ENCODE data around the gene SCAND1.
"Not testable (repeated sequence)": the region's sequence is repeated elsewhere in the genome, so short reads cannot be mapped to it uniquely, and the experiment has no call there.

The SCAND1 gene

DNA sequence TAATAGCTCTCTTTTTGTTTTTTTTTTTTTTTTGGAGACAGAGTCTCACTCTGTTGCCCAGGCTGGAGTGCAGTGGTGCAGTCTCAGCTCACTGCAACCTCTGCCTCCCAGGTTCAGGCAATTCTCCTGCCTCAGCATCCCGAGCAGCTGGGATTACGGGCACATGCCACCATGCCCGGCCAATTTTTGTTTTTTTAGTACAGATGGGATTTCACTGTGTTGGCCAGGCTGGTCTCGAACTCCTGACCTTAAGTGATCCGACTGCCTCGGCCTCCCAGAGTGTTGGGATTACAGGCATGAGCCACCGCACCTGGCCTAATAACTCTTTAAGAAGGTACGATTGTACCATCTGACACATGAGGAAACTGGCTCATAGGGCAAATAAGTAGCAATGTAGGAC lies 42.2 kb upstream of the SCAND1 start:
- not testable (repeated sequence) for H2AK5ac ChIP-seq (ENCODE audit: low read length, severe bottlenecking); H3K4me1 ChIP-seq (ENCODE audit: control insufficient read depth, insufficient read depth, low read depth, low read length); H2AFZ ChIP-seq (ENCODE audit: low read depth, low read length); H3K27me3 ChIP-seq (ENCODE audit: control insufficient read depth in 1 of 2, insufficient read depth in 1 of 2, low read length in 2 of 2); H2BK5ac ChIP-seq (ENCODE audit: low read depth, low read length, poor library complexity, severe bottlenecking); H3K36me3 ChIP-seq (ENCODE audit: control insufficient read depth in 1 of 2, insufficient read depth in 2 of 2, low read depth in 1 of 2, low read length in 2 of 2); H2BK15ac ChIP-seq (ENCODE audit: low read depth, poor library complexity, severe bottlenecking); H4K8ac ChIP-seq (ENCODE audit: low read length); H3K27ac ChIP-seq (ENCODE audit: low read length, poor library complexity, severe bottlenecking); H3K9me3 ChIP-seq (ENCODE audit: control insufficient read depth, low read length); H2BK120ac ChIP-seq (ENCODE audit: low read depth, low read length); H3K4me3 ChIP-seq (ENCODE audit: insufficient read depth in 1 of 2, low read depth in 1 of 2, low read length in 2 of 2); H3K79me1 ChIP-seq (replicated peaks; ENCODE audit: low read length, poor library complexity, severe bottlenecking); H3K14ac ChIP-seq (ENCODE audit: low read length in 2 of 2); DNase-seq; H3K4me2 ChIP-seq (ENCODE audit: low read length, poor library complexity, severe bottlenecking); H3K9ac ChIP-seq (ENCODE audit: low read length); H2BK12ac ChIP-seq (ENCODE audit: low read length in 2 of 2); H3K18ac ChIP-seq (ENCODE audit: low read depth in 1 of 2, low read length in 2 of 2); H4K91ac ChIP-seq (ENCODE audit: low read length); H3K23ac ChIP-seq (ENCODE audit: low read length in 2 of 2); H3K4ac ChIP-seq (ENCODE audit: low read depth in 1 of 2, low read length in 2 of 2)
- 86% methylated on average over 6 of the region's 8 CpGs for WGBS

DNA sequence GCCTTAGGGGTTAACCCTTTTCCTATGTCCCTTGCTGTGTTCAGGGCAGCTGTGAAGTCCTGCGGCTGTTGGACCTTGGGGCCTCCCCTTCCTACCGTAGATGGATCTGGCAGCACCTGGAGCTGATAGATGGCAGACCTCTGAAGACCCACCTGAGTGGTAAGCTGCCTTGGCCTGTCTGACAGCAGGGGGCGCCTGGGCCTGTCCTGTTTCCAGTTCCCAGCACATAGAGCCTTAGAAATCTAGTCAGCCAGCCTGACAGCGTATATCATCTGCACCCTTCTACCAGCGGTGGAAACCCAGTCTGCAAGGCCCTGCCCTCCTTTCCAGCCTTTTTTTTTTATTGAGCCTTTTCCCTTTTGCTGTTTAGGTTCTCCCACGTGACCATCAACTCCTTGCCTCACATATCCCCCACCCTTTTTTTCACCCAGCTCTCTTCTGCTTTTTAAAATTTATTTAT lies 40.7 kb upstream of the SCAND1 start:
- no peak overlapping the region for H3K4me3 ChIP-seq (ENCODE audit: insufficient read depth in 1 of 2, low read depth in 1 of 2, low read length in 2 of 2)
- WGBS: 2% methylated on average over 6 of the region's 6 CpGs
- no peak overlapping the region for H3K23ac ChIP-seq (ENCODE audit: low read length in 2 of 2)
- H2BK120ac ChIP-seq (ENCODE audit: low read depth, low read length): no peak overlapping the region
- no peak overlapping the region for H2BK15ac ChIP-seq (ENCODE audit: low read depth, poor library complexity, severe bottlenecking)
- no peak overlapping the region for H2BK12ac ChIP-seq (ENCODE audit: low read length in 2 of 2)
- H3K27me3 ChIP-seq (ENCODE audit: control insufficient read depth in 1 of 2, insufficient read depth in 1 of 2, low read length in 2 of 2): peaks cover 0 to 1% of the 10 kb centered on the region in 2 experiments
- no peaks in the 10 kb centered on the region for H3K36me3 ChIP-seq (ENCODE audit: control insufficient read depth in 1 of 2, insufficient read depth in 2 of 2, low read depth in 1 of 2, low read length in 2 of 2)
- no peak overlapping the region for H2AFZ ChIP-seq (ENCODE audit: low read depth, low read length)
- no peak overlapping the region for H3K18ac ChIP-seq (ENCODE audit: low read depth in 1 of 2, low read length in 2 of 2)
- H4K91ac ChIP-seq (ENCODE audit: low read length): no peak overlapping the region
- no peak overlapping the region for H3K27ac ChIP-seq (ENCODE audit: low read length, poor library complexity, severe bottlenecking)
- H2AK5ac ChIP-seq (ENCODE audit: low read length, severe bottlenecking): no peak overlapping the region
- no peak overlapping the region for H4K8ac ChIP-seq (ENCODE audit: low read length)
- H3K14ac ChIP-seq (ENCODE audit: low read length in 2 of 2): no peak overlapping the region
- H3K4ac ChIP-seq (ENCODE audit: low read depth in 1 of 2, low read length in 2 of 2): no peak overlapping the region
- peaks cover 4% of the 10 kb centered on the region for H3K9me3 ChIP-seq (ENCODE audit: control insufficient read depth, low read length)
- H2BK5ac ChIP-seq (ENCODE audit: low read depth, low read length, poor library complexity, severe bottlenecking): no peak overlapping the region
- H3K4me1 ChIP-seq (ENCODE audit: control insufficient read depth, insufficient read depth, low read depth, low read length): peaks cover 1% of the 10 kb centered on the region
- H3K9ac ChIP-seq (ENCODE audit: low read length): peak overlapping the region; percentile 38
- no peaks in the 10 kb centered on the region for H3K79me1 ChIP-seq (replicated peaks; ENCODE audit: low read length, poor library complexity, severe bottlenecking)
- peak; percentile 78 for DNase-seq
- no peak overlapping the region for H3K4me2 ChIP-seq (ENCODE audit: low read length, poor library complexity, severe bottlenecking)

DNA sequence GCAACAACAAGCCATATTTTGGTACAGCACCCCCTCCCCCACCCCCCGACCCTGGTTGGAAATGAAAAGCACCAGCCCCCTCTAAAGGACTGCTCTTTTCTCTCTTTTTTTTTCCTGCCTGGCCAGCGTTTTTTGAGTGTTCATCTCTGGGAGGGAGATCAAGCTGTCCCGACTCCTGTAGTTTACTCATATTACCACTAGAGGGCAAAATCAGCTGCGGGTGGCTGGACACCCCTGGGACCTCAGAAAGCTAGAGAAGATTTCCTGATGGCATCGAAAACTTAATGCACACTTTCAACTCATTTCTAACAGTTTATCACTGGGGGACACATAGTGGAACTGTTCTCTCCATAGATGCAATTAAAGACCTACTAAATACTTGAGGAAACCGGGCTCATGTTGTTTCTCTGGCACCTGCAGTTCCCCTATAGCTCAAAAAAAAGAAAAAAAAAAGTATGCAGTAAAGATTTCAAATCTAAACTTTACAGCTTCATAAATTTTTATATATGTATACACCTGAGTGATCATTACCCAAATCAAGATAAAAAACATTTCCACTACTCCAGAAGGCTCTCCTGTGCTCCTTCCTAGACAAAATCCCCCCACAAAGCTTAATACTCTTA lies 38.5 kb upstream of the SCAND1 start:
- Histone ChIP-seq H2BK15ac (ENCODE audit: low read depth, poor library complexity, severe bottlenecking) (no peak overlapping the region), H3K4me2 (ENCODE audit: low read length, poor library complexity, severe bottlenecking) (no peak overlapping the region), H3K27me3 (ENCODE audit: control insufficient read depth in 1 of 2, insufficient read depth in 1 of 2, low read length in 2 of 2) (peaks cover 0 to 15% of the 10 kb centered on the region in 2 experiments), H2BK120ac (ENCODE audit: low read depth, low read length) (no peak overlapping the region), H2AFZ (ENCODE audit: low read depth, low read length) (no peak overlapping the region), H3K9ac (ENCODE audit: low read length) (no peak overlapping the region), H3K27ac (ENCODE audit: low read length, poor library complexity, severe bottlenecking) (no peak overlapping the region), H4K8ac (ENCODE audit: low read length) (no peak overlapping the region), H2AK5ac (ENCODE audit: low read length, severe bottlenecking) (no peak overlapping the region), H3K9me3 (ENCODE audit: control insufficient read depth, low read length) (no peaks in the 10 kb centered on the region), H3K23ac (ENCODE audit: low read length in 2 of 2) (no peak overlapping the region), H3K36me3 (ENCODE audit: control insufficient read depth in 1 of 2, insufficient read depth in 2 of 2, low read depth in 1 of 2, low read length in 2 of 2) (no peaks in the 10 kb centered on the region), H2BK12ac (ENCODE audit: low read length in 2 of 2) (no peak overlapping the region), H3K4me3 (ENCODE audit: insufficient read depth in 1 of 2, low read depth in 1 of 2, low read length in 2 of 2) (no peak overlapping the region), H3K4ac (ENCODE audit: low read depth in 1 of 2, low read length in 2 of 2) (no peak overlapping the region), H3K14ac (ENCODE audit: low read length in 2 of 2) (no peak overlapping the region), H4K91ac (ENCODE audit: low read length) (no peak overlapping the region), H3K4me1 (ENCODE audit: control insufficient read depth, insufficient read depth, low read depth, low read length) (peaks cover 1% of the 10 kb centered on the region), H2BK5ac (ENCODE audit: low read depth, low read length, poor library complexity, severe bottlenecking) (no peak overlapping the region), H3K79me1 (replicated peaks; ENCODE audit: low read length, poor library complexity, severe bottlenecking) (no peaks in the 10 kb centered on the region), H3K18ac (ENCODE audit: low read depth in 1 of 2, low read length in 2 of 2) (no peak overlapping the region)
- DNase-seq: peak; percentile 72
- 16% methylated on average over 5 of the region's 6 CpGs for WGBS

DNA sequence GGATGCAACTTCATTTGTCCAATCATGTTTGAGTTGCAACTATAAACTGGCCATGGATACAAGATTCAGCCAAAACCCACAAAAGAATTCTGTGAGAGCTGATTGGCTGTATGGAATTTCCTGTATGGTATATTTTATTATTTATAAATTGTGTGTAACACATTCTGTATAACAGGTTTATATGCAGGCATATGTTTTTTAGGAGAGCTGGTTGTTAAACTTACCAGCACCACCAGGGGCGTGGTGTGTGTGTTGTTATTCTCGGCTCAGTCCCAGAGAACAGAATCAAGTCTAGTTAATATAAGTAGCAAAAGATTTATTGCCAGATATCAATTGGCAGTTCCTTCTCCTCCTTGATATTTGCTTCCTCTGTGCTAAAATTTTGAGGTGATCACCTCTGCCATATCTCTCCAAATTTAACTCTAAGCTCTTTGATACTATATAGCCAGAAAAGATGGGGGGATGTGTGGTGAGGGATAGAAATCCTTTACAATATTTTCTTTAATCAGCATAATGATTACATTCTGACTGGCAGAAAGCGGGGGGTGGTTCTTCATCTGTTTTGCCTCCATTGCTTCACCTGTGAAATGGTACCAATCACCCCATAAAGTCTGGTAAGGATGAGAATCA lies 37.0 kb upstream of the SCAND1 start:
- H4K91ac ChIP-seq (ENCODE audit: low read length): no peak overlapping the region
- H3K4me1 ChIP-seq (ENCODE audit: control insufficient read depth, insufficient read depth, low read depth, low read length): peaks cover 1% of the 10 kb centered on the region
- no peak overlapping the region for H3K4me2 ChIP-seq (ENCODE audit: low read length, poor library complexity, severe bottlenecking)
- no peak overlapping the region for H3K27ac ChIP-seq (ENCODE audit: low read length, poor library complexity, severe bottlenecking)
- no peak overlapping the region for H2AFZ ChIP-seq (ENCODE audit: low read depth, low read length)
- no peak overlapping the region for H3K4ac ChIP-seq (ENCODE audit: low read depth in 1 of 2, low read length in 2 of 2)
- H4K8ac ChIP-seq (ENCODE audit: low read length): no peak overlapping the region
- no peaks in the 10 kb centered on the region for H3K79me1 ChIP-seq (replicated peaks; ENCODE audit: low read length, poor library complexity, severe bottlenecking)
- H2AK5ac ChIP-seq (ENCODE audit: low read length, severe bottlenecking): no peak overlapping the region
- no peak overlapping the region for H2BK5ac ChIP-seq (ENCODE audit: low read depth, low read length, poor library complexity, severe bottlenecking)
- H2BK12ac ChIP-seq (ENCODE audit: low read length in 2 of 2): no peak overlapping the region
- H2BK15ac ChIP-seq (ENCODE audit: low read depth, poor library complexity, severe bottlenecking): no peak overlapping the region
- whole genome bisulfite sequencing: 8% methylated on average over 2 of the region's 3 CpGs
- no peak overlapping the region for H2BK120ac ChIP-seq (ENCODE audit: low read depth, low read length)
- H3K14ac ChIP-seq (ENCODE audit: low read length in 2 of 2): no peak overlapping the region
- peaks cover 3 to 18% of the 10 kb centered on the region in 2 experiments for H3K27me3 ChIP-seq (ENCODE audit: control insufficient read depth in 1 of 2, insufficient read depth in 1 of 2, low read length in 2 of 2)
- peak; percentile 46 for DNase-seq
- no peak overlapping the region for H3K18ac ChIP-seq (ENCODE audit: low read depth in 1 of 2, low read length in 2 of 2)
- no peaks in the 10 kb centered on the region for H3K9me3 ChIP-seq (ENCODE audit: control insufficient read depth, low read length)
- H3K23ac ChIP-seq (ENCODE audit: low read length in 2 of 2): no peak overlapping the region
- no peak overlapping the region for H3K4me3 ChIP-seq (ENCODE audit: insufficient read depth in 1 of 2, low read depth in 1 of 2, low read length in 2 of 2)
- H3K36me3 ChIP-seq (ENCODE audit: control insufficient read depth in 1 of 2, insufficient read depth in 2 of 2, low read depth in 1 of 2, low read length in 2 of 2): no peaks in the 10 kb centered on the region
- no peak overlapping the region for H3K9ac ChIP-seq (ENCODE audit: low read length)

Measured in mesenchymal stem cell (in vitro differentiated cells and primary cell).